HEK293 (cell line): ENCODE measurements around the gene TMEM214.

Source experiments
- CTCF ChIA-PET: fragments of 350-600 bp; formaldehyde crosslinking; extraction: SDS; loops from one replicate; lab custom pipeline; 2021; ENCODE audit warnings: antibody characterized with exemption; lab: Yijun Ruan, JAX
- POLR2A ChIA-PET: fragments of 300-600 bp; formaldehyde crosslinking; extraction: SDS; loops from one replicate; lab custom pipeline; 2020; ENCODE audit warnings: antibody characterized with exemption, inconsistent platforms; lab: Yijun Ruan, JAX
- H3K27ac ChIP-seq: fragments of 200-500 bp; sonication (Bioruptor generic); 2 replicates; pipeline ENCODE4 v1.5.1; 2014; ENCODE audit warnings: low read depth, low read length, control low read depth, inconsistent platforms; ENCODE audit errors: extremely low read depth
- H3K36me3 ChIP-seq, 2 experiments: fragments of 200-500 bp in 1 of 2; sonication (Bioruptor generic) in 1 of 2; 1 replicate in 1 of 2; 2 replicates in 1 of 2; pipeline ENCODE4 v1.5.1; 2014 to 2017; ENCODE audit warnings: inconsistent platforms in 2 of 2, low read length in 2 of 2; ENCODE audit not compliant: control insufficient read depth in 2 of 2, insufficient read depth in 1 of 2
- H3K4me1 ChIP-seq: fragments of 200-500 bp; sonication (Bioruptor generic); 2 replicates; pipeline ENCODE4 v1.5.1; 2014; ENCODE audit warnings: mild to moderate bottlenecking, low read length, inconsistent platforms; ENCODE audit not compliant: control insufficient read depth, insufficient read depth
- H3K4me3 ChIP-seq: 2 replicates; pipeline ENCODE4 v1.5.1; 2011; ENCODE audit warnings: low read depth, mild to moderate bottlenecking, control low read depth, low read length, moderate library complexity
- H3K9me3 ChIP-seq: fragments of 200-500 bp; sonication (Bioruptor generic); 2 replicates; pipeline ENCODE4 v1.5.1; 2014; ENCODE audit warnings: low read depth, low read length, inconsistent platforms; ENCODE audit not compliant: control insufficient read depth, insufficient read depth
- GLIS1 ChIP-seq: fragments of 450-650 bp; formaldehyde crosslinking; IDR thresholded peaks from 2 replicates; pipeline ENCODE4 v1.5.1; 2016; ENCODE audit warnings: missing biosample characterization, missing genetic modification characterization
- GLIS2 ChIP-seq: fragments of 450-650 bp; formaldehyde crosslinking; IDR thresholded peaks from 2 replicates; pipeline ENCODE4 v1.5.1; 2016; ENCODE audit warnings: missing biosample characterization, missing genetic modification characterization
- HOXD13 ChIP-seq: sonication (generic); formaldehyde crosslinking; IDR thresholded peaks from 2 replicates; pipeline ENCODE4 v1.8.0; 2022; ENCODE audit warnings: missing genetic modification reagents, borderline replicate concordance
- MYNN ChIP-seq: fragments of 450-650 bp; formaldehyde crosslinking; IDR thresholded peaks from 2 replicates; pipeline ENCODE4 v1.5.1; 2016; ENCODE audit warnings: missing biosample characterization, missing genetic modification characterization, borderline replicate concordance
- OSR2 ChIP-seq: fragments of 450-650 bp; formaldehyde crosslinking; IDR thresholded peaks from 2 replicates; pipeline ENCODE4 v1.5.1; 2016; ENCODE audit warnings: missing biosample characterization, missing genetic modification characterization
- PRDM1 ChIP-seq: fragments of 450-650 bp; formaldehyde crosslinking; IDR thresholded peaks from 2 replicates; pipeline ENCODE4; 2016; ENCODE audit warnings: missing biosample characterization, missing genetic modification characterization
- RBAK ChIP-seq: fragments of 450-650 bp; formaldehyde crosslinking; IDR thresholded peaks from 2 replicates; pipeline ENCODE4 v1.5.1; 2016; ENCODE audit warnings: missing biosample characterization, missing genetic modification characterization
- SETDB1 ChIP-seq: IDR thresholded peaks from one replicate; pipeline ENCODE4 v1.6.1; 2017; ENCODE audit warnings: mild to moderate bottlenecking, low read length, moderate library complexity, mixed read lengths; ENCODE audit not compliant: insufficient read length
- YY1 ChIP-seq: fragments of 450-650 bp; formaldehyde crosslinking; IDR thresholded peaks from 2 replicates; pipeline ENCODE4 v1.5.1; 2018; ENCODE audit warnings: missing biosample characterization, missing genetic modification characterization
- ZBTB1 ChIP-seq: fragments of 450-650 bp; formaldehyde crosslinking; IDR thresholded peaks from 2 replicates; pipeline ENCODE4 v1.5.1; 2016; ENCODE audit warnings: missing biosample characterization, missing genetic modification characterization
- ZBTB44 ChIP-seq: fragments of 450-650 bp; IDR thresholded peaks from 2 replicates; pipeline ENCODE4 v1.5.1; 2018; ENCODE audit warnings: missing biosample characterization, mild to moderate bottlenecking, missing genetic modification characterization
- ZEB2 ChIP-seq: fragments of 450-650 bp; formaldehyde crosslinking; IDR thresholded peaks from 2 replicates; pipeline ENCODE4 v1.5.1; 2016; ENCODE audit warnings: missing biosample characterization, missing genetic modification characterization
- ZFHX2 ChIP-seq: fragments of 450-650 bp; formaldehyde crosslinking; conservative IDR thresholded peaks from 2 replicates; pipeline ENCODE4 v1.5.1; 2016; ENCODE audit warnings: missing biosample characterization, missing genetic modification characterization
- ZNF202 ChIP-seq: fragments of 450-650 bp; formaldehyde crosslinking; IDR thresholded peaks from 2 replicates; pipeline ENCODE4 v1.5.1; 2016; ENCODE audit warnings: missing biosample characterization, missing genetic modification characterization, borderline replicate concordance
- ZNF223 ChIP-seq: fragments of 450-650 bp; formaldehyde crosslinking; IDR thresholded peaks from 2 replicates; pipeline ENCODE4 v1.5.1; 2016; ENCODE audit warnings: missing biosample characterization, missing genetic modification characterization
- ZNF23 ChIP-seq: fragments of 450-650 bp; formaldehyde crosslinking; IDR thresholded peaks from 2 replicates; pipeline ENCODE4 v1.5.1; 2016; ENCODE audit warnings: missing biosample characterization, missing genetic modification characterization, borderline replicate concordance
- ZNF280D ChIP-seq: fragments of 450-650 bp; formaldehyde crosslinking; IDR thresholded peaks from 2 replicates; pipeline ENCODE4 v1.5.1; 2016; ENCODE audit warnings: missing biosample characterization, missing genetic modification characterization
- ZNF311 ChIP-seq: fragments of 450-650 bp; formaldehyde crosslinking; IDR thresholded peaks from 2 replicates; pipeline ENCODE4 v1.5.1; 2017; ENCODE audit warnings: missing biosample characterization, missing genetic modification characterization, borderline replicate concordance
- ZNF510 ChIP-seq: fragments of 450-650 bp; formaldehyde crosslinking; IDR thresholded peaks from 2 replicates; pipeline ENCODE4 v1.5.1; 2018; ENCODE audit warnings: mild to moderate bottlenecking, missing genetic modification characterization, missing biosample characterization; ENCODE audit not compliant: insufficient replicate concordance
- ZNF521 ChIP-seq: fragments of 450-650 bp; formaldehyde crosslinking; IDR thresholded peaks from 2 replicates; pipeline ENCODE4 v1.5.1; 2017; ENCODE audit warnings: missing biosample characterization, mild to moderate bottlenecking, missing genetic modification characterization
- ZNF529 ChIP-seq: fragments of 450-650 bp; formaldehyde crosslinking; IDR thresholded peaks from 2 replicates; pipeline ENCODE4 v1.5.1; 2017; ENCODE audit warnings: missing genetic modification characterization, missing biosample characterization; ENCODE audit not compliant: insufficient replicate concordance
- ZNF639 ChIP-seq: fragments of 450-650 bp; formaldehyde crosslinking; IDR thresholded peaks from 2 replicates; pipeline ENCODE4 v1.5.1; 2016; ENCODE audit warnings: missing biosample characterization, missing genetic modification characterization
- ZNF76 ChIP-seq: fragments of 450-650 bp; formaldehyde crosslinking; IDR thresholded peaks from 2 replicates; pipeline ENCODE4; 2016; ENCODE audit warnings: low read depth, missing biosample characterization, missing genetic modification characterization, borderline replicate concordance
- ZNF768 ChIP-seq: fragments of 450-650 bp; formaldehyde crosslinking; IDR thresholded peaks from 2 replicates; pipeline ENCODE4 v1.5.1; 2018; ENCODE audit warnings: missing biosample characterization, mild to moderate bottlenecking, missing genetic modification characterization
- ZNF792 ChIP-seq: fragments of 450-650 bp; formaldehyde crosslinking; IDR thresholded peaks from 2 replicates; pipeline ENCODE4 v1.5.1; 2016; ENCODE audit warnings: missing biosample characterization, missing genetic modification characterization
- ZSCAN30 ChIP-seq: fragments of 450-650 bp; IDR thresholded peaks from 2 replicates; pipeline ENCODE4 v1.5.1; 2018; ENCODE audit warnings: missing biosample characterization, mild to moderate bottlenecking, missing genetic modification characterization, moderate library complexity

The TMEM214 gene

GRCh38 chr2:27071990-27072830 lies 39.4 kb downstream of the TMEM214 start (continued):
- no peak for TF ChIP-seq ZNF529
- TF ChIP-seq OSR2 (tag by site-specific recombination), result no peak
- TF ChIP-seq ZBTB44 (tag by site-specific recombination), result no peak
- no peak for TF ChIP-seq ZNF223 (tag by site-specific recombination)
- TF ChIP-seq ZNF202, result no peak
- peak; percentile 39; the same call in 1 of the 2 replicates for TF ChIP-seq GLIS2 (tag by site-specific recombination)
- peak; percentile 78 for TF ChIP-seq ZFHX2 (tag by site-specific recombination)
- no peak for TF ChIP-seq ZNF768 (tag by site-specific recombination)
- no peak for TF ChIP-seq ZNF792 (tag by site-specific recombination)
- no peak for TF ChIP-seq YY1 (tag by site-specific recombination)
- TF ChIP-seq ZNF521 (tag by site-specific recombination), result no peak
- TF ChIP-seq ZNF639 (tag by site-specific recombination), result no peak
- peak; percentile 81 for TF ChIP-seq PRDM1 (tag by site-specific recombination)
- TF ChIP-seq GLIS1 (tag by site-specific recombination), result peak; percentile 83
- no peak for TF ChIP-seq ZNF280D (tag by site-specific recombination)

- Histone ChIP-seq H3K4me3 (no peak overlapping the region), H3K36me3 (peaks cover 0 to 27% of the 10 kb centered on the region in 2 experiments; a peak in 1 of 3 replicates), H3K9me3 (no peaks in the 10 kb centered on the region), H3K27ac (no peak overlapping the region), H3K4me1 (peaks cover 14% of the 10 kb centered on the region)
- CTCF ChIA-PET, result interaction anchor here (0.9 to 1.3 kb wide), 6 partner anchors 8 to 176 kb away, joined by 3 to 8 read pairs (median 3); no protein-coding TSS in a partner anchor
- POLR2A ChIA-PET, result interaction anchor here (0.6 to 3.6 kb wide), 3 partner anchors 9 to 136 kb away, joined by 3 to 61 read pairs (median 45); partner anchors contain the start of gene AGBL5
- TF ChIP-seq ZNF23 (tag by site-specific recombination), result no peak
- no peak for TF ChIP-seq ZNF311 (tag by site-specific recombination)
- no peak for TF ChIP-seq ZNF280D (tag by site-specific recombination)
- no peak for TF ChIP-seq ZBTB1 (tag by site-specific recombination)
- no peak for TF ChIP-seq ZNF76 (tag by site-specific recombination)
- no peak for TF ChIP-seq ZNF510 (tag by site-specific recombination)
- no peak for TF ChIP-seq MYNN (tag by site-specific recombination)
- TF ChIP-seq SETDB1, result no peak
- TF ChIP-seq ZSCAN30 (tag by site-specific recombination), result no peak
- TF ChIP-seq HOXD13 (CRISPR knock-in tag), result no peak
- no peak for TF ChIP-seq RBAK (tag by site-specific recombination)
- no peak for TF ChIP-seq ZEB2 (tag by site-specific recombination)
Measured at GRCh38 chr2:27072920-27073319, 40.2 kb downstream of the TMEM214 start.
